GM21515 (cell line): ENCODE measurements around the gene KRTAP3-1.

Experiments used
- ATAC-seq: cut with Tn5 transposase; IDR thresholded peaks from one replicate; pipeline ENCODE4 v1.9.1; 2021; ENCODE audit not compliant: unreplicated experiment

Gene KRTAP3-1

GRCh38 chr17:40980596-40980995 lies 28.3 kb downstream of the KRTAP3-1 start:
- ATAC-seq = no peak

GRCh38 chr17:40980117-40980516 lies 28.8 kb downstream of the KRTAP3-1 start:
- no peak for ATAC-seq

GRCh38 chr17:40978575-40979151 lies 30.3 kb downstream of the KRTAP3-1 start:
- no peak for ATAC-seq

- no peak for ATAC-seq
Measured at GRCh38 chr17:40975516-40975915, 33.4 kb downstream of the KRTAP3-1 start.

GRCh38 chr17:40974366-40974765 lies 34.6 kb downstream of the KRTAP3-1 start:
- ATAC-seq = no peak

- no peak for ATAC-seq
Measured at GRCh38 chr17:40967582-40967981, 41.3 kb downstream of the KRTAP3-1 start.

- no peak for ATAC-seq
Measured at GRCh38 chr17:40966848-40967247, 42.1 kb downstream of the KRTAP3-1 start, which contains the start of gene KRT39. Gene KRT39, minus strand, starts transcription at chr17:40966948. Its CDS starts 92 bp downstream, at chr17:40966856.

GRCh38 chr17:40963838-40964237 lies 45.1 kb downstream of the KRTAP3-1 start:
- ATAC-seq = no peak

GRCh38 chr17:40962059-40962561 lies 46.8 kb downstream of the KRTAP3-1 start:
- ATAC-seq = no peak

GRCh38 chr17:40961591-40961990 lies 47.3 kb downstream of the KRTAP3-1 start:
- ATAC-seq = no peak

GRCh38 chr17:40960144-40960543 lies 48.8 kb downstream of the KRTAP3-1 start:
- no peak for ATAC-seq
